HepG2 (cell line): ENCODE data around the gene LDAH. TPM values are rescaled to one million over a fixed set of nuclear protein-coding genes. Genes with fewer than 3 reads are reported as not detected.

Experiments used
- ADNP ChIP-seq: sonication (generic); formaldehyde crosslinking; IDR thresholded peaks from 2 replicates; pipeline ENCODE4 v1.4.0; 2020; ENCODE audit warnings: missing genetic modification reagents
- GFI1 ChIP-seq: sonication (generic); formaldehyde crosslinking; IDR thresholded peaks from 2 replicates; pipeline ENCODE4 v1.5.0; 2020; ENCODE audit warnings: missing genetic modification reagents, mild to moderate bottlenecking, borderline replicate concordance
- HDAC2 ChIP-seq: sonication (generic); formaldehyde crosslinking; IDR thresholded peaks from 2 replicates; pipeline ENCODE4 v1.4.0; 2020; ENCODE audit warnings: missing genetic modification reagents
- HMG20A ChIP-seq: IDR thresholded peaks from 2 replicates; pipeline ENCODE4 v1.6.1; 2016; ENCODE audit warnings: borderline replicate concordance
- KMT2B ChIP-seq: IDR thresholded peaks from 2 replicates; pipeline ENCODE4 v1.6.1; 2016; ENCODE audit warnings: missing genetic modification reagents, missing compliant biosample characterization
- MAF1 ChIP-seq: sonication (generic); formaldehyde crosslinking; IDR thresholded peaks from 2 replicates; pipeline ENCODE4 v1.5.0; 2020; ENCODE audit warnings: missing genetic modification reagents, borderline replicate concordance
- NFE2L2 ChIP-seq: fragments of 150-350 bp; IDR thresholded peaks from 2 replicates; pipeline ENCODE4 v1.6.1; 2014; ENCODE audit warnings: low read length
- NR2F1 ChIP-seq, 2 experiments: fragments of 450-650 bp in 1 of 2; formaldehyde crosslinking in 1 of 2; IDR thresholded peaks; 2 replicates each; pipeline versions ENCODE4 v1.5.0 to v1.6.1; 2016 to 2020; ENCODE audit warnings: mild to moderate bottlenecking in 1 of 2, missing compliant biosample characterization in 1 of 2, missing genetic modification reagents in 1 of 2, moderate library complexity in 1 of 2
- PAX8 ChIP-seq: sonication (generic); formaldehyde crosslinking; IDR thresholded peaks from 2 replicates; pipeline ENCODE4 v1.8.0; 2022; ENCODE audit warnings: mild to moderate bottlenecking, missing genetic modification reagents, borderline replicate concordance
- REPIN1 ChIP-seq: sonication (generic); formaldehyde crosslinking; IDR thresholded peaks from 2 replicates; pipeline ENCODE4 v1.8.0; 2022; ENCODE audit warnings: missing genetic modification reagents, low read depth, mild to moderate bottlenecking, borderline replicate concordance
- SALL1 ChIP-seq: sonication (generic); formaldehyde crosslinking; IDR thresholded peaks from 2 replicates; pipeline ENCODE4 v1.8.0; 2022; ENCODE audit warnings: mild to moderate bottlenecking, missing genetic modification reagents
- SP1 ChIP-seq, 2 experiments: fragments of 450-650 bp in 1 of 2; sonication (generic) in 1 of 2; formaldehyde crosslinking in 1 of 2; IDR thresholded peaks; 2 replicates each; pipeline versions ENCODE4 v1.4.0 to v1.6.1; 2016 to 2020; ENCODE audit warnings: missing genetic modification reagents in 1 of 2
- STAT5B ChIP-seq: sonication (generic); formaldehyde crosslinking; IDR thresholded peaks from 2 replicates; pipeline ENCODE4 v1.4.0; 2020; ENCODE audit warnings: missing genetic modification reagents
- TMF1 ChIP-seq: sonication (generic); formaldehyde crosslinking; IDR thresholded peaks from 2 replicates; pipeline ENCODE4 v1.8.1; 2022; ENCODE audit warnings: low read depth, missing genetic modification reagents
- ZNF124 ChIP-seq: sonication (generic); formaldehyde crosslinking; IDR thresholded peaks from 2 replicates; pipeline ENCODE4 v1.4.0; 2020; ENCODE audit warnings: missing genetic modification reagents
- ZNF350 ChIP-seq: sonication (generic); formaldehyde crosslinking; IDR thresholded peaks from 2 replicates; pipeline ENCODE4 v1.4.0; 2020; ENCODE audit warnings: mild to moderate bottlenecking, low read depth, missing genetic modification reagents, borderline replicate concordance
- ZNF543 ChIP-seq: sonication (generic); formaldehyde crosslinking; IDR thresholded peaks from 2 replicates; pipeline ENCODE4 v1.4.0; 2020; ENCODE audit warnings: mild to moderate bottlenecking, missing genetic modification reagents
- ZNF7 ChIP-seq: IDR thresholded peaks from 2 replicates; pipeline ENCODE4 v1.6.1; 2016; ENCODE audit warnings: missing biosample characterization, missing genetic modification reagents
- ZNF720 ChIP-seq: sonication (generic); formaldehyde crosslinking; IDR thresholded peaks from 2 replicates; pipeline ENCODE4 v1.4.0; 2020; ENCODE audit warnings: missing genetic modification reagents
- ZNF839 ChIP-seq: sonication (generic); formaldehyde crosslinking; IDR thresholded peaks from 2 replicates; pipeline ENCODE4 v1.4.0; 2020; ENCODE audit warnings: missing genetic modification reagents, mild to moderate bottlenecking, borderline replicate concordance
- ZSCAN25 ChIP-seq: sonication (generic); formaldehyde crosslinking; IDR thresholded peaks from 2 replicates; pipeline ENCODE4 v1.8.0; 2022; ENCODE audit warnings: mild to moderate bottlenecking, missing genetic modification reagents
- polyA plus RNA-seq, 8 experiments: library from polyadenylated mRNA; depleted of rRNA in 3 of 8; stranded (reverse) in 7 of 8; unstranded in 1 of 8; fragments of >200 nt; fragmentation: Illumina TruSeq in 4 of 8; extraction: Trizol in 4 of 8; gene quantifications; 2 replicates each; pipeline versions ENCODE4 v1.2.1 to v1.2.3, GENCODE V29; 2011 to 2016; ENCODE audit warnings: low read depth in 4 of 8, missing spikeins in 1 of 8, mixed read lengths in 1 of 8; ENCODE audit not compliant: insufficient read depth in 1 of 8
- total RNA-seq, 5 experiments: library from RNA; depleted of rRNA; stranded (reverse); fragments of >200 nt; fragmentation: Illumina TruSeq; extraction: Trizol; gene quantifications; 2 replicates each; pipeline ENCODE4 v1.2.3, GENCODE V29; 2016; ENCODE audit warnings: low read depth in 1 of 5
- TF ChIP-seq, protein P1 (sequence below): sonication (generic); formaldehyde crosslinking; IDR thresholded peaks from 2 replicates; pipeline ENCODE4 v1.4.0; 2020; ENCODE audit warnings: missing genetic modification reagents, borderline replicate concordance
- TF ChIP-seq, protein P2 (sequence below): sonication (generic); formaldehyde crosslinking; IDR thresholded peaks from 2 replicates; pipeline ENCODE4 v1.4.0; 2020; ENCODE audit warnings: low read depth, missing genetic modification reagents
- TF ChIP-seq, protein P3 (sequence below): sonication (generic); formaldehyde crosslinking; IDR thresholded peaks from 2 replicates; pipeline ENCODE4 v1.5.0; 2020; ENCODE audit warnings: missing genetic modification reagents

The LDAH gene
- total and polyA plus RNA-seq, 2 of the 13 experiments (the other 11 are each of a cell fraction or from before 2014, with no cell fraction given), result 28.8 to 46.2 TPM

DNA sequence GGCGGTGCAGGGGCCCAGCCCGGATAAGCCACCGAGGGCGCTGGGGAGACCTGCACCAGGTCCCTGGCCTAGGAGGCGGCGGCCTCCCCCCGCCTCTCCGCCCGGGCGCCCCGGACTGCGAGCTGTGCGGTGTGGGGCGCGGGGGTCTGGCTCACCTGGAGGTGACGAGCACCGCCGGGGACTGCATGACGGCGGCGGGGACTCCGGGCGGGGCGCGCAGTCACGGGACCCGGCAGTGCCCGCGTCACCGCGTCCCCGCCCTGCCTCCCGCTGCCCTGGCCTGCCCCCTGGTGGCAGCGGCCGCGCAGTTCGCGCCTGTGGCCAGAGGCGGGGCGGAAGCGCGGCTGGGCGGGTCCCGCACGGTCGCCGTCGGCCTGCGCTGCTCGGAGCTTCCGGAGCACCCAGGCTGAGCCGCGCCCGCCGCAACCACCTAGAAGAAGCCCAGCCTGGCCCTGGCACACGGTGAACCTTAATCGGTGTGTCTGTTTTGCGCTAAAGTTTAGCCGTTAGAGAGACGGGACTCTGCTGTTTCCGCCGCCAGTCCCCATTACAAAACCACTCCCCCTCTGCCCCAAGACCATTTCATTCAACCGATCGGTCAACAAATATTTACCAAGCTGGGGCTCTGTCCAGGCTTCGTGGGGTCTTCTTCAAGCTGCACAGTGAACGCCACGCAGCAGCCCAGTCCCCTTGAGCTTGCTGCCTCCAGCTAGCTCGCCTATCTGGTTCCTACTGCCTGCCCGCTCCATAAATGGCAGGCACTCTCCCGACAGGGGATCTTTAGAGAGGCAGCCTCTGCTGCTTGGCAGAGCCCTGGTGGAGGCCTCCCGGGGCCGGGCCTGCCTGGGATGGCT lies 171.8 kb downstream of the LDAH start, which contains the start of gene HS1BP3 (continued):
- no peak for TF ChIP-seq NR2F1 (CRISPR knock-in tag; IDR thresholded peaks at IDR 0.05)
- no peak; the same call in 1 of the 2 replicates for TF ChIP-seq STAT5B (CRISPR knock-in tag)
- TF ChIP-seq SP1 (IDR thresholded peaks at IDR 0.05), result no peak
- peak; percentile 93 for TF ChIP-seq SP1 (CRISPR knock-in tag; IDR thresholded peaks at IDR 0.05)
- TF ChIP-seq ZSCAN25, result peak; percentile 47
- TF ChIP-seq MAF1 (CRISPR knock-in tag), result no peak; the same call in 1 of the 2 replicates
- TF ChIP-seq, protein P1, sequence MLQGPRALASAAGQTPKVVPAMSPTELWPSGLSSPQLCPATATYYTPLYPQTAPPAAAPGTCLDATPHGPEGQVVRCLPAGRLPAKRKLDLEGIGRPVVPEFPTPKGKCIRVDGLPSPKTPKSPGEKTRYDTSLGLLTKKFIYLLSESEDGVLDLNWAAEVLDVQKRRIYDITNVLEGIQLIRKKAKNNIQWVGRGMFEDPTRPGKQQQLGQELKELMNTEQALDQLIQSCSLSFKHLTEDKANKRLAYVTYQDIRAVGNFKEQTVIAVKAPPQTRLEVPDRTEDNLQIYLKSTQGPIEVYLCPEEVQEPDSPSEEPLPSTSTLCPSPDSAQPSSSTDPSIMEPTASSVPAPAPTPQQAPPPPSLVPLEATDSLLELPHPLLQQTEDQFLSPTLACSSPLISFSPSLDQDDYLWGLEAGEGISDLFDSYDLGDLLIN (CRISPR knock-in tag), result 0 out of 2 replicates have a peak, but pooled peaks have one; percentile 88
- TF ChIP-seq ZNF720 (CRISPR knock-in tag), result no peak
- peak; percentile 44; the same call in 1 of the 2 replicates for TF ChIP-seq REPIN1 (CRISPR knock-in tag)
- TF ChIP-seq ZNF7 (CRISPR knock-in tag), result no peak
- TF ChIP-seq KMT2B (CRISPR knock-in tag), result peak; percentile 37
- TF ChIP-seq, protein P2, sequence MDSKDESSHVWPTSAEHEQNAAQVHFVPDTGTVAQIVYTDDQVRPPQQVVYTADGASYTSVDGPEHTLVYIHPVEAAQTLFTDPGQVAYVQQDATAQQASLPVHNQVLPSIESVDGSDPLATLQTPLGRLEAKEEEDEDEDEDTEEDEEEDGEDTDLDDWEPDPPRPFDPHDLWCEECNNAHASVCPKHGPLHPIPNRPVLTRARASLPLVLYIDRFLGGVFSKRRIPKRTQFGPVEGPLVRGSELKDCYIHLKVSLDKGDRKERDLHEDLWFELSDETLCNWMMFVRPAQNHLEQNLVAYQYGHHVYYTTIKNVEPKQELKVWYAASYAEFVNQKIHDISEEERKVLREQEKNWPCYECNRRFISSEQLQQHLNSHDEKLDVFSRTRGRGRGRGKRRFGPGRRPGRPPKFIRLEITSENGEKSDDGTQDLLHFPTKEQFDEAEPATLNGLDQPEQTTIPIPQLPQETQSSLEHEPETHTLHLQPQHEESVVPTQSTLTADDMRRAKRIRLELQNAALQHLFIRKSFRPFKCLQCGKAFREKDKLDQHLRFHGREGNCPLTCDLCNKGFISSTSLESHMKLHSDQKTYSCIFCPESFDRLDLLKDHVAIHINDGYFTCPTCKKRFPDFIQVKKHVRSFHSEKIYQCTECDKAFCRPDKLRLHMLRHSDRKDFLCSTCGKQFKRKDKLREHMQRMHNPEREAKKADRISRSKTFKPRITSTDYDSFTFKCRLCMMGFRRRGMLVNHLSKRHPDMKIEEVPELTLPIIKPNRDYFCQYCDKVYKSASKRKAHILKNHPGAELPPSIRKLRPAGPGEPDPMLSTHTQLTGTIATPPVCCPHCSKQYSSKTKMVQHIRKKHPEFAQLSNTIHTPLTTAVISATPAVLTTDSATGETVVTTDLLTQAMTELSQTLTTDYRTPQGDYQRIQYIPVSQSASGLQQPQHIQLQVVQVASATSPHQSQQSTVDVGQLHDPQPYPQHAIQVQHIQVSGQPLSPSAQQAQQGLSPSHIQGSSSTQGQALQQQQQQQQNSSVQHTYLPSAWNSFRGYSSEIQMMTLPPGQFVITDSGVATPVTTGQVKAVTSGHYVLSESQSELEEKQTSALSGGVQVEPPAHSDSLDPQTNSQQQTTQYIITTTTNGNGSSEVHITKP, result peak; percentile 21; the same call in 1 of the 2 replicates
- TF ChIP-seq ZNF543, result peak; percentile 73
- peak; percentile 47; the same call in 1 of the 2 replicates for TF ChIP-seq TMF1 (CRISPR knock-in tag)
- TF ChIP-seq, protein P3, sequence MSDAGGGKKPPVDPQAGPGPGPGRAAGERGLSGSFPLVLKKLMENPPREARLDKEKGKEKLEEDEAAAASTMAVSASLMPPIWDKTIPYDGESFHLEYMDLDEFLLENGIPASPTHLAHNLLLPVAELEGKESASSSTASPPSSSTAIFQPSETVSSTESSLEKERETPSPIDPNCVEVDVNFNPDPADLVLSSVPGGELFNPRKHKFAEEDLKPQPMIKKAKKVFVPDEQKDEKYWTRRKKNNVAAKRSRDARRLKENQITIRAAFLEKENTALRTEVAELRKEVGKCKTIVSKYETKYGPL (CRISPR knock-in tag), result no peak; the same call in 1 of the 2 replicates
- peak; percentile 72; the same call in 1 of the 2 replicates for TF ChIP-seq ZNF839 (CRISPR knock-in tag)
- TF ChIP-seq GFI1 (CRISPR knock-in tag), result peak; percentile 74; the same call in 1 of the 2 replicates
- no peak for TF ChIP-seq HMG20A (CRISPR knock-in tag)
- TF ChIP-seq HDAC2 (CRISPR knock-in tag), result peak; percentile 44; the same call in 1 of the 2 replicates
- 0 out of 2 replicates have a peak, but pooled peaks have one; percentile 9 for TF ChIP-seq ADNP (CRISPR knock-in tag)
- TF ChIP-seq NFE2L2, result no peak
- TF ChIP-seq ZNF124, result peak; percentile 90
- TF ChIP-seq ZNF350 (CRISPR knock-in tag), result peak; percentile 39; the same call in 1 of the 2 replicates
- TF ChIP-seq PAX8 (CRISPR knock-in tag), result peak; percentile 96
- TF ChIP-seq SALL1 (CRISPR knock-in tag), result peak; percentile 91
